VCaP (cell line): ENCODE measurements around the gene MSLN.
"Not testable (repeated sequence)": the region's sequence is repeated elsewhere in the genome, so short reads cannot be mapped to it uniquely, and the experiment has no call there.

Experiments used
- H3K27ac ChIP-seq: fragments of 450-650 bp; 2 replicates; pipeline ENCODE4 v1.5.1; 2017
- TF ChIP-seq, protein P1 (sequence below): fragments of 450-650 bp; conservative IDR thresholded peaks from 2 replicates; pipeline ENCODE4 v1.5.1; 2017; ENCODE audit warnings: mild to moderate bottlenecking, moderate library complexity

MSLN gene

GRCh38 chr16:769184-769784 is 8.8 kb downstream of the MSLN start:
- H3K27ac ChIP-seq: no peak overlapping the region
- TF ChIP-seq, protein P1, sequence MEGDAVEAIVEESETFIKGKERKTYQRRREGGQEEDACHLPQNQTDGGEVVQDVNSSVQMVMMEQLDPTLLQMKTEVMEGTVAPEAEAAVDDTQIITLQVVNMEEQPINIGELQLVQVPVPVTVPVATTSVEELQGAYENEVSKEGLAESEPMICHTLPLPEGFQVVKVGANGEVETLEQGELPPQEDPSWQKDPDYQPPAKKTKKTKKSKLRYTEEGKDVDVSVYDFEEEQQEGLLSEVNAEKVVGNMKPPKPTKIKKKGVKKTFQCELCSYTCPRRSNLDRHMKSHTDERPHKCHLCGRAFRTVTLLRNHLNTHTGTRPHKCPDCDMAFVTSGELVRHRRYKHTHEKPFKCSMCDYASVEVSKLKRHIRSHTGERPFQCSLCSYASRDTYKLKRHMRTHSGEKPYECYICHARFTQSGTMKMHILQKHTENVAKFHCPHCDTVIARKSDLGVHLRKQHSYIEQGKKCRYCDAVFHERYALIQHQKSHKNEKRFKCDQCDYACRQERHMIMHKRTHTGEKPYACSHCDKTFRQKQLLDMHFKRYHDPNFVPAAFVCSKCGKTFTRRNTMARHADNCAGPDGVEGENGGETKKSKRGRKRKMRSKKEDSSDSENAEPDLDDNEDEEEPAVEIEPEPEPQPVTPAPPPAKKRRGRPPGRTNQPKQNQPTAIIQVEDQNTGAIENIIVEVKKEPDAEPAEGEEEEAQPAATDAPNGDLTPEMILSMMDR: no peak

- TF ChIP-seq, protein P1: no peak
- H3K27ac ChIP-seq: no peak overlapping the region
Measured at GRCh38 chr16:769934-770333, 9.4 kb downstream of the MSLN start.

- TF ChIP-seq, protein P1: no peak
- H3K27ac ChIP-seq: no peak overlapping the region
Measured at GRCh38 chr16:770411-770810, 9.9 kb downstream of the MSLN start.

DNA sequence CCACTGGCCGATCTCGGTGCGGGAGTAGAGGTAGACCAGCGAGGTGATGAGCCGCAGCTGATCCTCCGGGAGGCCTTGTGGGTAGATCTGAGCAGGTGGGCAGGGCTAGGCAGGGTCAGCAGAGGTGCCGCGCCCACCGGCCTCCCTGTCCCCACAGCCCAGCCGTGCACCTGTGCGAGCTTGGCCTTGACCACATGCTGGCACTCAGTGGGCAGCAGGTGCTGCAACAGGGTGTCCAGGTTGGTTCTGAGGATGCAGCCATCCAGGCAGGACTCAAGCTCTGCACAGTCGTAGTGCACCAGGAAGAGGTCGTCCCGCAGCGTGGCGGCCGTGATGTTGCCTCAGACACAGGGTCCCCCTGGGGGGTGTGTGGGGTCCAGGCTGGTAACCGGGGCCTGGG is 12.4 kb downstream of the MSLN start:
- TF ChIP-seq, protein P1: no peak
- H3K27ac ChIP-seq: no peak overlapping the region

DNA sequence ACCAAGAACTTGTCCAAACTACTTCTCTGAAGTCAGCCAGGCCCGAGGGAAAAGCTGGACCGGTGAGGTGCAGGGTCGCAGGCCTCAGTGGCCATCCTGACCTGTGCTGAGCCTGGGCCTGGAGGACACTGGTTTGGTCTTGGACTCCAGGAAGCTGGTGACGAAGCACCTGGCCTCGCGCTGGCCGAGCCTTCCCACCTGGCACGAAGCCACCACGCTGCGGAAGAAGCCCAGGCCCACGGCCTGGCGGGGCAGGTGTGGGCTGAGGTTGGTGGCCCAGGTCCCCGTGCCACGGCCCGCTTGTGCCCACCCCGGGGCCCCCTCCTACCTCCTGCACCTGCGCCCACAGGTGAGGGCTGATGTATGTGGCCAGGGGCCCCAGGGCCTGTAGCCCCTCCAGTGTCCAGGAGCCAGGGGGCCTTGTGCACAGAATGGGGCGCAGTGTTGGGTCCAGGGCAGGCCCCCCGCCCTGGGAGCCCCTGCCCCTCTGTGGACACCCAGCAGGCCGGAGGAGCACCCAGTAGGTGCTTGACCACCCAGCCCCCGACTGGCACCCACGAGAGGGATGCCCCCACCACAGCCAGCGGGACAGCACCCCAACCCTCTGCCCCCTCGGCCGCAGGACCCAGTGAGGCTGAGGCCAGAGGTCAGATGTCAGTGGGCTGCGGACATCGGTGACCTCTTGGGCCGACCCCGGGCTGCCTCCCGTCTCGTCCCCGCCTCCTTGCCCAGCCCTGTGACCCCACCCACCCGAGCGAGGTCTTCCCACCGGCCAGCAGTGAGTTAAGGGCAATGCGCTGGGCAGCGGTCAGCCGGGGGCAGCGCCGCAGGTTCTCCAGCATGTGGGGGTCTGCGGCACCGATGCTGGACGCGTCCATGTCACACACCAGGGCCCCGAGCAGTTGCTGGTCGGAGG is 13.8 kb downstream of the MSLN start:
- TF ChIP-seq, protein P1: no peak
- H3K27ac ChIP-seq: no peak overlapping the region

- TF ChIP-seq, protein P1: no peak
- no peak overlapping the region for H3K27ac ChIP-seq
Measured at GRCh38 chr16:775236-775796, 14.8 kb downstream of the MSLN start.

DNA sequence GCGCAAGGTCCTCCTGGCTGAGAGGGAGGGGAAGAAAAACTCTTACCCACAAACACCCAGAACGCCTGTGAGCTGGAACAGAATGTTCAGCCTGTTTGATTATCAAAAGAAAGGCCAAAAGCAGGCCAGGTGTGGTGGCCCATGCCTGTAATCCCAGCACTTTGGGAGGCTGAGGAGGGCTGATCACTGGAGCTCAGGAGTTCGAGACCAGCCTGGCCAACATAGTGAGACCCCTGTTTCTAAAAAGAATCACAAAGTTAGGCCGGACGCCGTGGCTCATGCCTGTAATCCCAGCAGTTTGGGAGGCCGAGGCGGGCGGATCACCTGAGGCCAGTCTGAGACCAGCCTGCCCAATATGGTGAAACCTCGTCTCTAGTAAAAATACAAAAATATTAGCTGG is 15.8 kb downstream of the MSLN start:
- not testable (repeated sequence) for H3K27ac ChIP-seq
